GM13976 (cell line): ENCODE results near the gene DESI1.
"Not testable (repeated sequence)": the region's sequence is repeated elsewhere in the genome, so short reads cannot be mapped to it uniquely, and the experiment has no call there.

ENCODE experiments used
- DNase-seq: peaks from one replicate; pipeline ENCODE4 v3.0.0; 2012; ENCODE audit warnings: low spot score
- in situ Hi-C: fragments of 300-500 bp; cut with MboI; formaldehyde crosslinking; loops from one replicate; pipeline ENCODE4 v1.12.0; 2022; ENCODE audit warnings: low sequenced_read_pairs, mixed read lengths, inconsistent platforms; ENCODE audit not compliant: unreplicated experiment
- TF ChIP-seq, protein P1 (sequence below): IDR thresholded peaks from 2 replicates; pipeline ENCODE4 v1.5.1; 2012; ENCODE audit warnings: borderline replicate concordance, mild to moderate bottlenecking; ENCODE audit not compliant: insufficient read depth; ENCODE audit errors: extremely low read depth, missing control alignments, control extremely low read depth

Gene DESI1

DNA sequence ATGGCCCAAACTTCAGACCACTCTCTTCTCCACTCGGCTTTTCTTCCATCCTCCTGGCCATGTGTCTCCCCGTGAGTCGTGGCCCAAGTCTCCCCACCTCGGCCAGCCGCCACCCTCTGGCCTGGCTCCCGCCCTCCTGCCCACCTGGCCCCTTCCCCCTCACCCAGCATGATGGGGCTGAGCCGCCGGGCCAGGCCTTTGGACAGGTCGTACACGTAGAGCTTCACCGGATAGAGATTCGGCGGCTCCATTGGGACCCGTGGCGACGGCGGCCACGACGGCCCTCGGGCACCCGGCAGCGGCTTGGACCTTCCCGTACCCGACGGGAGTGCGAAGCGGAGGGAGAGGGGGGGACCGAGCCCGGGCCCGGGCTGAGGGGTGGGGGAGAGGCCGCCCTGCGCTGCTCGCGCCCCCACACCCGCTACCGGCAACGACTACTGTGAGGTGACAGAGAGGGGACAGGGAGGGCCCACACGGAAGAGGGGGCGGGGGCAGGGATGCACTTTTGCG lies at the start of gene DESI1:
DESI1 (minus strand) TSS at position 455 of the 510 bp plus-strand sequence; CDS start at position 251, 204 bp downstream.
- DNase-seq: peak; percentile 59
- TF ChIP-seq, protein P1, sequence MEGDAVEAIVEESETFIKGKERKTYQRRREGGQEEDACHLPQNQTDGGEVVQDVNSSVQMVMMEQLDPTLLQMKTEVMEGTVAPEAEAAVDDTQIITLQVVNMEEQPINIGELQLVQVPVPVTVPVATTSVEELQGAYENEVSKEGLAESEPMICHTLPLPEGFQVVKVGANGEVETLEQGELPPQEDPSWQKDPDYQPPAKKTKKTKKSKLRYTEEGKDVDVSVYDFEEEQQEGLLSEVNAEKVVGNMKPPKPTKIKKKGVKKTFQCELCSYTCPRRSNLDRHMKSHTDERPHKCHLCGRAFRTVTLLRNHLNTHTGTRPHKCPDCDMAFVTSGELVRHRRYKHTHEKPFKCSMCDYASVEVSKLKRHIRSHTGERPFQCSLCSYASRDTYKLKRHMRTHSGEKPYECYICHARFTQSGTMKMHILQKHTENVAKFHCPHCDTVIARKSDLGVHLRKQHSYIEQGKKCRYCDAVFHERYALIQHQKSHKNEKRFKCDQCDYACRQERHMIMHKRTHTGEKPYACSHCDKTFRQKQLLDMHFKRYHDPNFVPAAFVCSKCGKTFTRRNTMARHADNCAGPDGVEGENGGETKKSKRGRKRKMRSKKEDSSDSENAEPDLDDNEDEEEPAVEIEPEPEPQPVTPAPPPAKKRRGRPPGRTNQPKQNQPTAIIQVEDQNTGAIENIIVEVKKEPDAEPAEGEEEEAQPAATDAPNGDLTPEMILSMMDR: no peak
- in situ Hi-C loops: no loop called here

GRCh38 chr22:41668971-41669911 lies 48.4 kb upstream of the DESI1 start:
- in situ Hi-C loops: no loop called here
- DNase-seq: no peak
- TF ChIP-seq, protein P1: no peak

DNA sequence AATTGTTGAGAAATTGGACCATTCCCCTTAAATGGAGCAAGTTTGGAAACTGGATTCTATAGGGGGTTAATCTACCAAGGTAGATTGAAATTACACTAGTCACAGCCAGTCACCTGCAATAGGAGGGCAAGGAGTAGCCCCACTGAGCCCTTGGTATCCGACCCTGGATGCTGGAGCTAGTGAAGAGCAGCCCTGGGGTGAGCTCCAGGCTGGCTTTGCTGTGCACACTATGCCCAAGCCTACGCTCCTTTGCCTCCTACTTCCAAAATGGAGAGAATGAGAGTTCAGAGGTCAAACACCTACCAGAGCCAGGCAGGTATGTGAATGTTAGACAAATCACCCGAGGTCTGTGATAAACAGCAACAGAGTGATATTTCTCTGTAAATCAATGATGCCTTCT lies 44.1 kb upstream of the DESI1 start:
- TF ChIP-seq, protein P1: no peak
- in situ Hi-C loops: no loop called here
- no peak for DNase-seq

DNA sequence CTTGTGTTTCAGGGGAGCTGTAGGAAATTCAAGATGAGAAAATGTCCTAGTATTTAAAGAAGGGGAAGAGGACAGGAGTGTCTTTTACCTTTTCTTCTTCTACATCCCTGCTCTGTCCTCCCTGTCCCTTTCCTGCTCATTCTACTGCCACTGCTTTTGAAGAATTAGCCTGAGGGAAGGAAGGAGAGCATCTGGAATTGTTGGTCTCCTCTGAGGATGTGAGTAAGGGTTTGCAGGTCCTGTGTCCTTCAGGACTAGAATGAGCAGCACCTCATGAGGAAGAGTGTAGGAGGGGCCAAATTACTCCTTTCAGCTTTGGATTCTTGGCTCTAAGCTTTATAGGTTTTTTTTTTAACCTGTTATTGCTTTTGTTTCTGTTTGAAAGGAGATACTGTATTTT lies 43.6 kb upstream of the DESI1 start:
- in situ Hi-C loops: no loop called here
- TF ChIP-seq, protein P1: no peak

GRCh38 chr22:41663594-41663993 lies 42.8 kb upstream of the DESI1 start:
- DNase-seq: not testable (repeated sequence)

More for the DNA sequence above, 43.6 kb upstream of the DESI1 start:
- DNase-seq: no peak

GRCh38 chr22:41661713-41662112 lies 40.9 kb upstream of the DESI1 start:
- in situ Hi-C loops: no loop called here
- DNase-seq: no peak
- TF ChIP-seq, protein P1: no peak

More at GRCh38 chr22:41663594-41663993, 42.8 kb upstream of the DESI1 start:
- in situ Hi-C loops: not testable (repeated sequence)

- in situ Hi-C loops: no loop called here
- TF ChIP-seq, protein P1: no peak
- no peak for DNase-seq
These were observed 40.2 kb upstream of the DESI1 start for GRCh38 chr22:41661088-41661487.
